Keratinocyte (primary cell): ENCODE data around the gene IQCK. TPM values are rescaled to one million over a fixed set of nuclear protein-coding genes. Genes with fewer than 3 reads are reported as not detected.

Experiments used
- DNase-seq: peaks from one replicate; pipeline ENCODE4 v3.0.0-alpha.2; 2011; ENCODE audit warnings: low read depth, missing footprints, low spot score
- FAIRE-seq: peaks from 2 replicates; lab custom pipeline; 2011; peaks lifted over from hg19 to GRCh38; lab: Jason Lieb, UNC
- H2AFZ ChIP-seq: 2 replicates; pipeline ENCODE4 v1.6.0; 2012; ENCODE audit warnings: low read length, control low read depth, inconsistent platforms; ENCODE audit not compliant: control insufficient read depth
- H3K27ac ChIP-seq: 2 replicates; pipeline ENCODE4 v1.5.1; 2011; ENCODE audit warnings: low read length; ENCODE audit not compliant: control insufficient read depth, insufficient read depth
- H3K27me3 ChIP-seq: 3 replicates; pipeline ENCODE4 v1.6.0; 2011; ENCODE audit warnings: low read length; ENCODE audit not compliant: control insufficient read depth, insufficient read depth; ENCODE audit errors: extremely low read depth
- H3K36me3 ChIP-seq, 2 experiments: 2 replicates in 1 of 2; 3 replicates in 1 of 2; pipeline ENCODE4 v1.5.1; 2011; ENCODE audit warnings: low read length in 2 of 2, mild to moderate bottlenecking in 1 of 2; ENCODE audit not compliant: control insufficient read depth in 2 of 2, insufficient read depth in 2 of 2; ENCODE audit errors: extremely low read depth in 1 of 2
- H3K4me1 ChIP-seq: 3 replicates; pipeline ENCODE4 v1.5.1; 2011; ENCODE audit warnings: low read length; ENCODE audit not compliant: control insufficient read depth, insufficient read depth; ENCODE audit errors: extremely low read depth
- H3K4me2 ChIP-seq: 3 replicates; pipeline ENCODE4 v1.6.0; 2011; ENCODE audit warnings: low read depth, low read length; ENCODE audit not compliant: control insufficient read depth, insufficient read depth; ENCODE audit errors: extremely low read depth
- H3K4me3 ChIP-seq, 3 experiments: fragments of 200-600 bp in 1 of 3; sonication (generic) in 1 of 3; 2 replicates in 2 of 3; 3 replicates in 1 of 3; pipeline ENCODE4 v1.5.1; 2011 to 2016; ENCODE audit warnings: low read length in 3 of 3, mild to moderate bottlenecking in 3 of 3, control low read depth in 2 of 3, inconsistent platforms in 1 of 3, low read depth in 1 of 3, mixed read lengths in 1 of 3, mixed run types in 1 of 3, moderate library complexity in 1 of 3; ENCODE audit not compliant: control insufficient read depth in 2 of 3, insufficient read depth in 2 of 3; ENCODE audit errors: extremely low read depth in 1 of 3
- H3K79me2 ChIP-seq: 2 replicates; pipeline ENCODE4 v1.6.0; 2012; ENCODE audit warnings: low read length; ENCODE audit not compliant: control insufficient read depth, insufficient read depth
- H3K9ac ChIP-seq: 3 replicates; pipeline ENCODE4 v1.6.0; 2011; ENCODE audit warnings: low read length; ENCODE audit not compliant: control insufficient read depth, insufficient read depth; ENCODE audit errors: extremely low read depth
- H3K9me1 ChIP-seq: 3 replicates; pipeline ENCODE4 v1.6.0; 2011; ENCODE audit warnings: low read length; ENCODE audit not compliant: control insufficient read depth, insufficient read depth; ENCODE audit errors: extremely low read depth
- H3K9me3 ChIP-seq: 2 replicates; pipeline ENCODE4 v1.5.1; 2012; ENCODE audit warnings: low read depth, low read length; ENCODE audit not compliant: control insufficient read depth
- H4K20me1 ChIP-seq: 3 replicates; pipeline ENCODE4 v1.6.0; 2011; ENCODE audit warnings: low read length; ENCODE audit not compliant: control insufficient read depth, insufficient read depth; ENCODE audit errors: extremely low read depth
- CTCF ChIP-seq, 3 experiments: IDR thresholded peaks in 1 of 3; conservative IDR thresholded peaks in 1 of 3; optimal IDR thresholded peaks in 1 of 3; 2 replicates in 2 of 3; 3 replicates in 1 of 3; pipeline versions ENCODE3 to v1.5.1; 2011; ENCODE audit warnings: low read length in 3 of 3, mild to moderate bottlenecking in 3 of 3, moderate library complexity in 2 of 3, control low read depth in 1 of 3, inconsistent platforms in 1 of 3; ENCODE audit not compliant: insufficient read depth in 2 of 3; ENCODE audit errors: extremely low read depth in 1 of 3
- EZH2 ChIP-seq: IDR thresholded peaks from one replicate; pipeline ENCODE4 v1.6.1; 2012; ENCODE audit warnings: inconsistent platforms, mild to moderate bottlenecking, low read length, moderate library complexity
- dilution Hi-C: fragments of 300-500 bp; cut with MboI; formaldehyde crosslinking; loops from one replicate; pipeline ENCODE4 v1.7.0; 2020; ENCODE audit warnings: low sequenced_read_pairs; ENCODE audit not compliant: extremely low pct_ligation_motif_present
- polyA plus RNA-seq, 5 experiments: library from polyadenylated mRNA; depleted of rRNA in 3 of 5; stranded (reverse) in 3 of 5; stranded (forward) in 1 of 5; unstranded in 1 of 5; fragments of >200 nt; gene quantifications; 1 replicate in 1 of 5; 2 replicates in 3 of 5; 3 replicates in 1 of 5; pipeline versions ENCODE4 v1.2.1 to v1.2.3, GENCODE V29; 2011 to 2012; ENCODE audit warnings: missing spikeins in 2 of 5, low read depth in 1 of 5, low replicate concordance in 1 of 5

The IQCK gene
- polyA plus RNA-seq, 1 donor (not counting 4 experiments of a cell fraction or from before 2014, with no cell fraction given): 9.7 TPM

- H3K9me1 ChIP-seq: no peaks in the 10 kb centered on the region
- no peak overlapping the region for H3K4me3 ChIP-seq
- TF ChIP-seq EZH2: no peak
- no peak for TF ChIP-seq CTCF (optimal IDR thresholded peaks at IDR 0.05 in 1 of 3, IDR thresholded peaks at IDR 0.05 in 1 of 3, conservative IDR thresholded peaks at IDR 0.05 in 1 of 3; ENCODE audit: extremely low read depth in 1 of 3, insufficient read depth in 2 of 3, low read length in 3 of 3)
- H3K36me3 ChIP-seq: peaks cover 20 to 25% of the 10 kb centered on the region in 2 experiments
- DNase-seq: no peak
- dilution Hi-C loops: no loop called here
- H2AFZ ChIP-seq: no peak overlapping the region
- H3K79me2 ChIP-seq: peaks cover 3% of the 10 kb centered on the region
- peaks cover 2% of the 10 kb centered on the region for H3K9me3 ChIP-seq
- no peak overlapping the region for H3K9ac ChIP-seq
- no peak for FAIRE-seq
- no peak overlapping the region for H3K27ac ChIP-seq
- peaks cover 10% of the 10 kb centered on the region for H3K4me1 ChIP-seq
- H3K4me2 ChIP-seq: no peak overlapping the region
- no peaks in the 10 kb centered on the region for H3K27me3 ChIP-seq
- H4K20me1 ChIP-seq: no peaks in the 10 kb centered on the region
These were observed 11.2 kb upstream of the IQCK start for GRCh38 chr16:19706846-19707245.

- Histone ChIP-seq H3K9me1 (no peaks in the 10 kb centered on the region), H3K4me1 (peaks cover 10% of the 10 kb centered on the region), H3K79me2 (peaks cover 11% of the 10 kb centered on the region), H3K27me3 (no peaks in the 10 kb centered on the region), H3K4me2 (no peak overlapping the region), H4K20me1 (no peaks in the 10 kb centered on the region), H3K4me3 (no peak overlapping the region), H2AFZ (no peak overlapping the region), H3K27ac (no peak overlapping the region), H3K36me3 (peaks cover 25 to 28% of the 10 kb centered on the region in 2 experiments), H3K9ac (no peak overlapping the region), H3K9me3 (peaks cover 2% of the 10 kb centered on the region)
- dilution Hi-C loops: no loop called here
- FAIRE-seq: no peak
- TF ChIP-seq EZH2 (no peak), CTCF (optimal IDR thresholded peaks at IDR 0.05 in 1 of 3, IDR thresholded peaks at IDR 0.05 in 1 of 3, conservative IDR thresholded peaks at IDR 0.05 in 1 of 3; ENCODE audit: extremely low read depth in 1 of 3, insufficient read depth in 2 of 3, low read length in 3 of 3) (no peak)
- no peak for DNase-seq
These were observed 10.3 kb upstream of the IQCK start for GRCh38 chr16:19707569-19708295.
